GM21447 (cell line): ENCODE data around the gene VAV3.

Source experiments
- ATAC-seq: cut with Tn5 transposase; IDR thresholded peaks from one replicate; pipeline ENCODE4 v1.9.1; 2021; ENCODE audit not compliant: unreplicated experiment

Gene VAV3

GRCh38 chr1:107547363-107548155 is 417.4 kb downstream of the VAV3 start:
- no peak for ATAC-seq

GRCh38 chr1:107546576-107546975 is 418.4 kb downstream of the VAV3 start:
- no peak for ATAC-seq

- no peak for ATAC-seq
Observed at GRCh38 chr1:107545879-107546278, 419.1 kb downstream of the VAV3 start.

- no peak for ATAC-seq
Observed at GRCh38 chr1:107545056-107545577, 419.9 kb downstream of the VAV3 start.

- ATAC-seq: no peak
Observed at GRCh38 chr1:107544285-107544684, 420.7 kb downstream of the VAV3 start.

- no peak for ATAC-seq
Observed at GRCh38 chr1:107541412-107541811, 423.6 kb downstream of the VAV3 start.

- ATAC-seq: no peak
Observed at GRCh38 chr1:107538502-107538901, 426.5 kb downstream of the VAV3 start.

GRCh38 chr1:107536266-107536665 is 428.7 kb downstream of the VAV3 start:
- no peak for ATAC-seq

- no peak for ATAC-seq
Observed at GRCh38 chr1:107535091-107535490, 429.9 kb downstream of the VAV3 start.

GRCh38 chr1:107534632-107535031 is 430.3 kb downstream of the VAV3 start:
- no peak for ATAC-seq

- ATAC-seq: no peak
Observed at GRCh38 chr1:107533436-107533835, 431.5 kb downstream of the VAV3 start.

GRCh38 chr1:107532318-107532717 is 432.7 kb downstream of the VAV3 start:
- no peak for ATAC-seq

GRCh38 chr1:107531065-107531908 is 433.7 kb downstream of the VAV3 start:
- ATAC-seq: no peak

- ATAC-seq: no peak
Observed at GRCh38 chr1:107530543-107530942, 434.4 kb downstream of the VAV3 start.

- ATAC-seq: peak; percentile 96
Observed at GRCh38 chr1:107529511-107530149, 435.4 kb downstream of the VAV3 start.

GRCh38 chr1:107526524-107527198 is 438.3 kb downstream of the VAV3 start:
- no peak for ATAC-seq

GRCh38 chr1:107525961-107526360 is 439.0 kb downstream of the VAV3 start:
- no peak for ATAC-seq

- no peak for ATAC-seq
Observed at GRCh38 chr1:107525145-107525544, 439.8 kb downstream of the VAV3 start.

GRCh38 chr1:107524301-107524700 is 440.7 kb downstream of the VAV3 start:
- no peak for ATAC-seq

- no peak for ATAC-seq
Observed at GRCh38 chr1:107523736-107524135, 441.2 kb downstream of the VAV3 start.

GRCh38 chr1:107523061-107523460 is 441.9 kb downstream of the VAV3 start:
- no peak for ATAC-seq
